Prostate gland (tissue), 2 donors: ENCODE results near the gene ST7L. TPM values are rescaled to one million over a fixed set of nuclear protein-coding genes. Genes with fewer than 3 reads are reported as not detected.

ENCODE experiments used
- DNase-seq: peaks from one replicate; pipeline ENCODE4 v3.0.0-alpha.2; 2019; ENCODE audit warnings: low spot score
- H3K27ac ChIP-seq, 2 donors: fragments of 200-600 bp; sonication (generic); 2 replicates each; pipeline ENCODE4 v1.5.1; 2017 to 2019
- H3K27me3 ChIP-seq: fragments of 200-600 bp; sonication (generic); replicated peaks from 2 replicates; pipeline ENCODE4 v1.5.1; 2019; ENCODE audit not compliant: insufficient read depth
- H3K36me3 ChIP-seq, 2 donors: fragments of 200-600 bp; sonication (generic); 1 replicate in 1 of 2; 2 replicates in 1 of 2; pipeline versions ENCODE4 v1.5.1 to v1.8.1; 2017 to 2019
- H3K4me1 ChIP-seq: fragments of 200-600 bp; sonication (generic); replicated peaks from 2 replicates; pipeline ENCODE4 v1.5.1; 2019
- H3K4me3 ChIP-seq, 2 donors: fragments of 200-600 bp; sonication (generic); 2 replicates each; pipeline ENCODE4 v1.5.1; 2017 to 2019
- H3K9me3 ChIP-seq: fragments of 200-600 bp; sonication (generic); 2 replicates; pipeline ENCODE4 v1.5.1; 2017
- CTCF ChIP-seq, 4 experiments: fragments of 200-600 bp in 2 of 4; fragments of 450-650 bp in 2 of 4; sonication (generic) in 2 of 4; IDR thresholded peaks; 1 replicate in 3 of 4; 2 replicates in 1 of 4; pipeline ENCODE4 v1.5.1; 2016 to 2019; ENCODE audit warnings: antibody characterized with exemption in 4 of 4, mild to moderate bottlenecking in 2 of 4, moderate library complexity in 2 of 4
- POLR2A ChIP-seq: fragments of 450-650 bp; IDR thresholded peaks from one replicate; pipeline ENCODE4 v1.6.1; 2016; ENCODE audit warnings: antibody characterized with exemption, mild to moderate bottlenecking
- POLR2AphosphoS5 ChIP-seq: sonication (generic); formaldehyde crosslinking; IDR thresholded peaks from one replicate; pipeline ENCODE4 v1.6.1; 2017; ENCODE audit warnings: antibody characterized with exemption
- WGBS: methylation state at CpG from one replicate; pipeline ENCODE4 v1.1.5; 2018; 5-methylcytosine and 5-hydroxymethylcytosine counted together
- intact Hi-C: fragments of 100-400 bp; cut with DNase I; formaldehyde crosslinking; loops from one replicate; pipeline ENCODE4 v1.14.2; 2022
- total RNA-seq, 2 donors: library from RNA; depleted of rRNA; stranded (reverse); fragments of >200 nt; gene quantifications; one replicate each; pipeline ENCODE4 v1.1.0, GENCODE V29; 2016

The ST7L gene
- total RNA-seq, 2 donors from 2014 or later: 22.7 to 28.4 TPM

DNA sequence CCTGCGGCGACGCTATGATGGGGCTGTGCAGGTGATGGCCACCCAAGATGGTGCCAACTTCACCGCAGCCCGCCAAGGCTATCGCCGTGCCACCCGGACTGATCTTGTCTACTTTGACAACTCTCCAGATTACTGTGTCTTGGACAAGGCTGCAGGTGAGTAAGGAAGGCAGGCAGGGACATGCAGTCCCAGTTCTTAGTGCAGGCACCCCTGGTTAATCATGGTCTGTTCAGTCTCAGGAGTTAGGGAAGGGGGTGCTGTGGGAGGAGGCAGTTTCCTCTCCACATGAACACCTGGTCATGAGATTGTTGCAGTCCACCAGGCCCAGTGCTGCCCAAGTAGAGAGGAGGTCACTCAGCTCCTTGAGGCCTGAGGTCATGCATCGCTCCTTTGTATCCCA lies 101.7 kb downstream of the ST7L start:
- Histone ChIP-seq H3K27ac (no peak overlapping the region), H3K27me3 (no peaks in the 10 kb centered on the region), H3K36me3 (no peaks in the 10 kb centered on the region), H3K9me3 (no peaks in the 10 kb centered on the region), H3K4me3 (no peak overlapping the region), H3K4me1 (no peaks in the 10 kb centered on the region)
- 83% methylated on average over 9 of the region's 9 CpGs for WGBS
- TF ChIP-seq CTCF (IDR thresholded peaks at IDR 0.05) (no peak), POLR2AphosphoS5 (no peak), POLR2A (no peak)
- DNase-seq: no peak
- intact Hi-C loops: no loop called here

DNA sequence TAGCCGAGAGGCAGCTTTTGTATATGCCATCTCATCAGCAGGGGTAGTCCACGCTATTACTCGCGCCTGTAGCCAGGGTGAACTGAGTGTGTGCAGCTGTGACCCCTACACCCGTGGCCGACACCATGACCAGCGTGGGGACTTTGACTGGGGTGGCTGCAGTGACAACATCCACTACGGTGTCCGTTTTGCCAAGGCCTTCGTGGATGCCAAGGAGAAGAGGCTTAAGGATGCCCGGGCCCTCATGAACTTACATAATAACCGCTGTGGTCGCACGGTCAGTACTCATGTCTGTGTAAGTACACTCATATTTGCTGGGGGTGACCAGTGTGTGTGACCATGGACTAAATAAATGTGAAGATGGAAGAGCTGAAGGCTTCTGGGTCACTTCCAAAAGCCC lies 102.8 kb downstream of the ST7L start:
- H3K4me3 ChIP-seq: no peak overlapping the region
- 96% methylated on average over 14 of the region's 14 CpGs for WGBS
- H3K27ac ChIP-seq: no peak overlapping the region
- no peaks in the 10 kb centered on the region for H3K36me3 ChIP-seq
- DNase-seq: no peak
- H3K27me3 ChIP-seq: no peaks in the 10 kb centered on the region
- no peak for TF ChIP-seq POLR2A
- no peaks in the 10 kb centered on the region for H3K4me1 ChIP-seq
- H3K9me3 ChIP-seq: no peaks in the 10 kb centered on the region
- intact Hi-C loops: no loop called here

DNA sequence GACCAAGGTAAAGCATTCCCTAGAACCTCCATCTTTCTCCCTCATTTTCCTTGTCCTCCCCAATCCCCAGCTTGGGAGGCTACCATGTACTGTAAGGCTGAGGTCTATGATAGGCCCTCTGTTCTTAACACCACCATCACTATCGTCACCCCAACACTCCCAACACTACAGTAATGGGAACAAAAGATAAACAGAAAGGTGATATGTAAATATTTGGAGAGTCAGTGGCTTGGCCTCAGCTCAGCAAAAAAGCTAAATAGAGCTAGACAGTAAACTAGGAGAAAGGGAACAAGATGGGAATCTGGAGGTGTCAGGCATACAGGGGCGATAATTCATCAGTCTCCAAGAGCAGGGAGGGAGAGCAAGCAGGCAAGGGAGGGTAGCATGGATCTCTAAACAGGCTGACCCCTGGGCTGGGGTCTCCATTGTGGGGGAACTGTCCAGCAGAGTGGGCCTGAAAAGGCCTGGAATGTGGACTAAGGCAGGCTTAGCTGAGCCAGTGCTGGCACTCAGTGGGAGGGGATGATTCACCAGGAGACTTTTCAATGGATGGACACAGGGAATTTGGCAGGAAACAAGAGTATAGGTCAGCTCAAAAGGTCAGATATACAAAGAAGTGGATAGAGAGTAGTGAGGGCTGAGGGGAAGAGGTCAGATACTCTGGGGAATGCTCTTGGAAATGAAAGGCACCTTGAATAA lies 103.5 kb downstream of the ST7L start:
- WGBS: 19% methylated on average over 2 of the region's 2 CpGs
- no peak for DNase-seq

GRCh38 chr1:112514901-112515300 lies 104.0 kb downstream of the ST7L start:
- TF ChIP-seq CTCF (IDR thresholded peaks at IDR 0.05) (no peak), POLR2AphosphoS5 (no peak), POLR2A (no peak)
- DNase-seq: no peak
- H3K36me3 ChIP-seq: no peaks in the 10 kb centered on the region
- H3K27me3 ChIP-seq: no peaks in the 10 kb centered on the region
- no peaks in the 10 kb centered on the region for H3K9me3 ChIP-seq
- WGBS: 96% methylated on average over 9 of the region's 12 CpGs
- no peak overlapping the region for H3K27ac ChIP-seq
- no peak overlapping the region for H3K4me3 ChIP-seq
- H3K4me1 ChIP-seq: no peaks in the 10 kb centered on the region
- intact Hi-C loops: no loop called here

More for the DNA sequence above, 103.5 kb downstream of the ST7L start:
- Histone ChIP-seq H3K4me3 (no peak overlapping the region), H3K36me3 (no peaks in the 10 kb centered on the region), H3K27me3 (no peaks in the 10 kb centered on the region), H3K9me3 (no peaks in the 10 kb centered on the region), H3K27ac (no peak overlapping the region), H3K4me1 (no peaks in the 10 kb centered on the region)
- intact Hi-C loops: no loop called here
- no peak for TF ChIP-seq CTCF (IDR thresholded peaks at IDR 0.05)
- no peak for TF ChIP-seq POLR2A
- no peak for TF ChIP-seq POLR2AphosphoS5

- intact Hi-C loops: no loop called here
- 28% methylated on average over 9 of the region's 9 CpGs for WGBS
Observed at GRCh38 chr1:112513112-112513870, 105.7 kb downstream of the ST7L start.

More at GRCh38 chr1:112513112-112513870, 105.7 kb downstream of the ST7L start:
- H3K27me3 ChIP-seq: no peaks in the 10 kb centered on the region
- no peak for DNase-seq
- no peaks in the 10 kb centered on the region for H3K9me3 ChIP-seq
- H3K4me3 ChIP-seq: no peak overlapping the region
- H3K27ac ChIP-seq: no peak overlapping the region
- no peaks in the 10 kb centered on the region for H3K36me3 ChIP-seq
- TF ChIP-seq POLR2AphosphoS5 (no peak), POLR2A (no peak), CTCF (IDR thresholded peaks at IDR 0.05) (no peak)
- H3K4me1 ChIP-seq: no peaks in the 10 kb centered on the region
